H1 (cell line): ENCODE results near the gene NUDC. TPM values are rescaled to one million over a fixed set of nuclear protein-coding genes. Genes with fewer than 3 reads are reported as not detected.

Experiments used
- ASH2L ChIP-seq: fragments of 200-600, 300-600 bp; sonication (generic); IDR thresholded peaks from one replicate; pipeline ENCODE4 v1.7.1; 2017; ENCODE audit warnings: low read length
- CREB1 ChIP-seq: IDR thresholded peaks from 2 replicates; pipeline ENCODE4 v1.6.1; 2012; ENCODE audit warnings: inconsistent platforms
- FOSL1 ChIP-seq: IDR thresholded peaks from 2 replicates; pipeline ENCODE4 v1.6.1; 2011; ENCODE audit warnings: mild to moderate bottlenecking, low read depth, low read length, moderate library complexity; ENCODE audit not compliant: insufficient read depth
- GTF2F1 ChIP-seq: IDR thresholded peaks from 2 replicates; pipeline ENCODE4 v1.6.1; 2012; ENCODE audit warnings: low read depth, low read length, improper control_type of control experiment, borderline replicate concordance
- POLR2A ChIP-seq, 2 experiments: IDR thresholded peaks; 1 replicate in 1 of 2; 2 replicates in 1 of 2; pipeline ENCODE4 v1.6.1; 2011; ENCODE audit warnings: low read depth in 2 of 2, low read length in 2 of 2, mild to moderate bottlenecking in 2 of 2; ENCODE audit errors: control extremely low read depth in 1 of 2
- RBBP5 ChIP-seq: IDR thresholded peaks from 2 replicates; pipeline ENCODE4 v1.7.1; 2012; ENCODE audit warnings: low read depth, mild to moderate bottlenecking, inconsistent platforms, low read length, moderate library complexity, borderline replicate concordance
- RXRA ChIP-seq: IDR thresholded peaks from 2 replicates; pipeline ENCODE4 v1.6.1; 2011; ENCODE audit warnings: low read depth, mild to moderate bottlenecking, low read length, moderate library complexity; ENCODE audit not compliant: insufficient read depth
- polyA plus RNA-seq, 7 experiments: library from polyadenylated mRNA; depleted of rRNA in 3 of 7; stranded (reverse) in 5 of 7; unstranded in 2 of 7; fragments of >200 nt in 5 of 7; fragments of 200-250 nt in 2 of 7; gene quantifications; 1 replicate in 5 of 7; 2 replicates in 1 of 7; 4 replicates in 1 of 7; pipeline versions ENCODE4 v1.2.1 to v1.2.3, GENCODE V29; 2011 to 2013; ENCODE audit warnings: missing spikeins in 2 of 7, mixed read lengths in 2 of 7
- total RNA-seq: library from RNA; stranded (reverse); fragmentation: NEBNext Ultra II Directional; extraction: Animal tissue kit (Norgen Biotek cat#: 25700); gene quantifications from 2 replicates; pipeline ENCODE4 v1.2.1, GENCODE V29; 2021
- TF ChIP-seq, protein P1 (sequence below): fragments of 300-600 bp; sonication (generic); IDR thresholded peaks from 2 replicates; pipeline ENCODE4 v1.7.1; 2012; ENCODE audit warnings: low read length, moderate library complexity, mild to moderate bottlenecking, inconsistent platforms; ENCODE audit not compliant: insufficient replicate concordance
- TF ChIP-seq, protein P2 (sequence below): IDR thresholded peaks from 2 replicates; pipeline ENCODE4 v1.6.1; 2012; ENCODE audit warnings: inconsistent platforms

The NUDC gene
- total and polyA plus RNA-seq, 2 of the 8 experiments (the other 6 are each of a cell fraction or from before 2014, with no cell fraction given), result 43.2 to 131 TPM

DNA sequence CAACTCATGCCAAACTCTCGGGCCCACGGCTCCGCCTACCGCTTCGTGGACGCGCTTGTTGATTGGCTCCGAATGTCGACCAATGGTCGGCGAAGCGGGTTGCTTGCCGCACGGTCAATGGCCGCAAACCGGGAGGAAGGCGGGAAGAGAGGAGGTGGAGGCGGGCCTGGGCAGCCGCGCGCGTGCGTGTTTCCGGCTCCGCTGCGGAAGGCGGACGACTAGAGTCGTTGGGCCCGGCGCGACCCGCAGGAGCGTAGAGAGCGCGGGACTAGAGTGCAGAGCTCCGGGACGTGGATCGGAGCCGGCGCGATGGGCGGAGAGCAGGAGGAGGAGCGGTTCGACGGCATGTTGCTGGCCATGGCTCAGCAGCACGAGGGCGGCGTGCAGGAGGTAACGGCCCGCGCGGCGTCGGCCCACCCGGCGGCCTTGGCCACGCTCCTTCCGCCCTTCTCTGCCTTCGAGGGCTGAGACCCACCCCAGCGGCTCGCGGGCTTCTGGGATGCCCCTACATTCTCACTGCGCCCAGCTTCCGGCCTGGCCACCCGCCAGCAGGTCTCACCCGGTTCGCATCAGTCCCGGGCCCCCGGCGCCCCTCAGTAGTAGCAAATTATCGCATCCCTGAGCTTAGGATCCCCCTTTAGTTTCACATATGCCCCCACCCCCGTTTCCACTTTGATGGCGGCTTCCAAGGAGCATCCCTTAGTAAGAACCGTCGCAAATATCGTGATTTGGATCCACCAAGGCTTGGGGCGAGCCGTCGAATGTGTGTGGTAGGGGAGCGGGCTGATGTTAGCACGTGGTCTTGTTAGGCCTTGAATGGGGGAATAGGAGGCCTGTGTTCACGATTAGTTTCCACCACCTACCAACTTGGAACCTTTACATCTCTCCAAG lies at the start of gene NUDC (continued):
- TF ChIP-seq, protein P1, sequence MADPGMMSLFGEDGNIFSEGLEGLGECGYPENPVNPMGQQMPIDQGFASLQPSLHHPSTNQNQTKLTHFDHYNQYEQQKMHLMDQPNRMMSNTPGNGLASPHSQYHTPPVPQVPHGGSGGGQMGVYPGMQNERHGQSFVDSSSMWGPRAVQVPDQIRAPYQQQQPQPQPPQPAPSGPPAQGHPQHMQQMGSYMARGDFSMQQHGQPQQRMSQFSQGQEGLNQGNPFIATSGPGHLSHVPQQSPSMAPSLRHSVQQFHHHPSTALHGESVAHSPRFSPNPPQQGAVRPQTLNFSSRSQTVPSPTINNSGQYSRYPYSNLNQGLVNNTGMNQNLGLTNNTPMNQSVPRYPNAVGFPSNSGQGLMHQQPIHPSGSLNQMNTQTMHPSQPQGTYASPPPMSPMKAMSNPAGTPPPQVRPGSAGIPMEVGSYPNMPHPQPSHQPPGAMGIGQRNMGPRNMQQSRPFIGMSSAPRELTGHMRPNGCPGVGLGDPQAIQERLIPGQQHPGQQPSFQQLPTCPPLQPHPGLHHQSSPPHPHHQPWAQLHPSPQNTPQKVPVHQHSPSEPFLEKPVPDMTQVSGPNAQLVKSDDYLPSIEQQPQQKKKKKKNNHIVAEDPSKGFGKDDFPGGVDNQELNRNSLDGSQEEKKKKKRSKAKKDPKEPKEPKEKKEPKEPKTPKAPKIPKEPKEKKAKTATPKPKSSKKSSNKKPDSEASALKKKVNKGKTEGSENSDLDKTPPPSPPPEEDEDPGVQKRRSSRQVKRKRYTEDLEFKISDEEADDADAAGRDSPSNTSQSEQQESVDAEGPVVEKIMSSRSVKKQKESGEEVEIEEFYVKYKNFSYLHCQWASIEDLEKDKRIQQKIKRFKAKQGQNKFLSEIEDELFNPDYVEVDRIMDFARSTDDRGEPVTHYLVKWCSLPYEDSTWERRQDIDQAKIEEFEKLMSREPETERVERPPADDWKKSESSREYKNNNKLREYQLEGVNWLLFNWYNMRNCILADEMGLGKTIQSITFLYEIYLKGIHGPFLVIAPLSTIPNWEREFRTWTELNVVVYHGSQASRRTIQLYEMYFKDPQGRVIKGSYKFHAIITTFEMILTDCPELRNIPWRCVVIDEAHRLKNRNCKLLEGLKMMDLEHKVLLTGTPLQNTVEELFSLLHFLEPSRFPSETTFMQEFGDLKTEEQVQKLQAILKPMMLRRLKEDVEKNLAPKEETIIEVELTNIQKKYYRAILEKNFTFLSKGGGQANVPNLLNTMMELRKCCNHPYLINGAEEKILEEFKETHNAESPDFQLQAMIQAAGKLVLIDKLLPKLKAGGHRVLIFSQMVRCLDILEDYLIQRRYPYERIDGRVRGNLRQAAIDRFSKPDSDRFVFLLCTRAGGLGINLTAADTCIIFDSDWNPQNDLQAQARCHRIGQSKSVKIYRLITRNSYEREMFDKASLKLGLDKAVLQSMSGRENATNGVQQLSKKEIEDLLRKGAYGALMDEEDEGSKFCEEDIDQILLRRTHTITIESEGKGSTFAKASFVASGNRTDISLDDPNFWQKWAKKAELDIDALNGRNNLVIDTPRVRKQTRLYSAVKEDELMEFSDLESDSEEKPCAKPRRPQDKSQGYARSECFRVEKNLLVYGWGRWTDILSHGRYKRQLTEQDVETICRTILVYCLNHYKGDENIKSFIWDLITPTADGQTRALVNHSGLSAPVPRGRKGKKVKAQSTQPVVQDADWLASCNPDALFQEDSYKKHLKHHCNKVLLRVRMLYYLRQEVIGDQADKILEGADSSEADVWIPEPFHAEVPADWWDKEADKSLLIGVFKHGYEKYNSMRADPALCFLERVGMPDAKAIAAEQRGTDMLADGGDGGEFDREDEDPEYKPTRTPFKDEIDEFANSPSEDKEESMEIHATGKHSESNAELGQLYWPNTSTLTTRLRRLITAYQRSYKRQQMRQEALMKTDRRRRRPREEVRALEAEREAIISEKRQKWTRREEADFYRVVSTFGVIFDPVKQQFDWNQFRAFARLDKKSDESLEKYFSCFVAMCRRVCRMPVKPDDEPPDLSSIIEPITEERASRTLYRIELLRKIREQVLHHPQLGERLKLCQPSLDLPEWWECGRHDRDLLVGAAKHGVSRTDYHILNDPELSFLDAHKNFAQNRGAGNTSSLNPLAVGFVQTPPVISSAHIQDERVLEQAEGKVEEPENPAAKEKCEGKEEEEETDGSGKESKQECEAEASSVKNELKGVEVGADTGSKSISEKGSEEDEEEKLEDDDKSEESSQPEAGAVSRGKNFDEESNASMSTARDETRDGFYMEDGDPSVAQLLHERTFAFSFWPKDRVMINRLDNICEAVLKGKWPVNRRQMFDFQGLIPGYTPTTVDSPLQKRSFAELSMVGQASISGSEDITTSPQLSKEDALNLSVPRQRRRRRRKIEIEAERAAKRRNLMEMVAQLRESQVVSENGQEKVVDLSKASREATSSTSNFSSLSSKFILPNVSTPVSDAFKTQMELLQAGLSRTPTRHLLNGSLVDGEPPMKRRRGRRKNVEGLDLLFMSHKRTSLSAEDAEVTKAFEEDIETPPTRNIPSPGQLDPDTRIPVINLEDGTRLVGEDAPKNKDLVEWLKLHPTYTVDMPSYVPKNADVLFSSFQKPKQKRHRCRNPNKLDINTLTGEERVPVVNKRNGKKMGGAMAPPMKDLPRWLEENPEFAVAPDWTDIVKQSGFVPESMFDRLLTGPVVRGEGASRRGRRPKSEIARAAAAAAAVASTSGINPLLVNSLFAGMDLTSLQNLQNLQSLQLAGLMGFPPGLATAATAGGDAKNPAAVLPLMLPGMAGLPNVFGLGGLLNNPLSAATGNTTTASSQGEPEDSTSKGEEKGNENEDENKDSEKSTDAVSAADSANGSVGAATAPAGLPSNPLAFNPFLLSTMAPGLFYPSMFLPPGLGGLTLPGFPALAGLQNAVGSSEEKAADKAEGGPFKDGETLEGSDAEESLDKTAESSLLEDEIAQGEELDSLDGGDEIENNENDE, result no peak
- TF ChIP-seq CREB1 (peak; percentile 68; the same call in 1 of the 2 replicates), RBBP5 (peak; percentile 72; the same call in 1 of the 2 replicates), ASH2L (peak; percentile 74), POLR2A (IDR thresholded peaks at IDR 0.05; ENCODE audit: control extremely low read depth in 1 of 2, low read depth in 2 of 2, low read length in 2 of 2) (peak; percentile 66 to 94), RXRA (no peak), FOSL1 (no peak), GTF2F1 (0 out of 2 replicates have a peak, but pooled peaks have one; percentile 8)
- TF ChIP-seq, protein P2, sequence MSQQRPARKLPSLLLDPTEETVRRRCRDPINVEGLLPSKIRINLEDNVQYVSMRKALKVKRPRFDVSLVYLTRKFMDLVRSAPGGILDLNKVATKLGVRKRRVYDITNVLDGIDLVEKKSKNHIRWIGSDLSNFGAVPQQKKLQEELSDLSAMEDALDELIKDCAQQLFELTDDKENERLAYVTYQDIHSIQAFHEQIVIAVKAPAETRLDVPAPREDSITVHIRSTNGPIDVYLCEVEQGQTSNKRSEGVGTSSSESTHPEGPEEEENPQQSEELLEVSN, result peak; percentile 92
